AG09319 (cell line): ENCODE measurements around the gene RPL12.

Source experiments
- DNase-seq: peaks from one replicate; pipeline ENCODE4 v3.0.0-alpha.2; 2010; ENCODE audit warnings: low read depth; ENCODE audit errors: extremely low read depth
- TF ChIP-seq, protein P1 (sequence below): IDR thresholded peaks from 2 replicates; pipeline ENCODE4 v1.5.1; 2011; ENCODE audit warnings: low read depth, mild to moderate bottlenecking, inconsistent platforms, low read length, moderate library complexity

Gene RPL12

DNA sequence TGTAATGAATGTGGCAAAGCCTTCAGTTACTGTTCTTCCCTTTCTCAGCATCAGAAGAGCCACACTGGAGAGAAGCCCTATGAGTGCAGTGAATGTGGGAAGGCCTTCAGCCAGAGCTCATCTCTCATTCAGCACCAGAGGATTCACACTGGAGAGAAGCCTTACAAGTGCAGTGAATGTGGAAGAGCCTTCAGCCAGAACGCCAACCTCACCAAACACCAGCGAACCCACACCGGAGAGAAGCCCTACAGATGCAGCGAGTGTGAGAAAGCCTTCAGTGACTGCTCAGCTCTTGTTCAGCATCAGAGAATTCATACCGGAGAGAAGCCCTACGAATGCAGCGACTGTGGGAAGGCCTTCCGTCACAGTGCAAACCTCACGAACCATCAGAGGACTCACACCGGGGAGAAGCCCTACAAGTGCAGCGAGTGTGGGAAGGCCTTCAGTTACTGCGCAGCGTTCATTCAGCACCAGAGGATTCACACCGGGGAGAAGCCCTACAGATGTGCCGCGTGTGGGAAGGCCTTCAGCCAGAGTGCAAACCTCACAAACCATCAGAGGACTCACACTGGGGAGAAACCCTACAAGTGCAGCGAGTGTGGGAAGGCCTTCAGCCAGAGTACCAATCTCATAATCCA, 6.8 kb downstream of the RPL12 start:
- DNase-seq = no peak
- TF ChIP-seq, protein P1, sequence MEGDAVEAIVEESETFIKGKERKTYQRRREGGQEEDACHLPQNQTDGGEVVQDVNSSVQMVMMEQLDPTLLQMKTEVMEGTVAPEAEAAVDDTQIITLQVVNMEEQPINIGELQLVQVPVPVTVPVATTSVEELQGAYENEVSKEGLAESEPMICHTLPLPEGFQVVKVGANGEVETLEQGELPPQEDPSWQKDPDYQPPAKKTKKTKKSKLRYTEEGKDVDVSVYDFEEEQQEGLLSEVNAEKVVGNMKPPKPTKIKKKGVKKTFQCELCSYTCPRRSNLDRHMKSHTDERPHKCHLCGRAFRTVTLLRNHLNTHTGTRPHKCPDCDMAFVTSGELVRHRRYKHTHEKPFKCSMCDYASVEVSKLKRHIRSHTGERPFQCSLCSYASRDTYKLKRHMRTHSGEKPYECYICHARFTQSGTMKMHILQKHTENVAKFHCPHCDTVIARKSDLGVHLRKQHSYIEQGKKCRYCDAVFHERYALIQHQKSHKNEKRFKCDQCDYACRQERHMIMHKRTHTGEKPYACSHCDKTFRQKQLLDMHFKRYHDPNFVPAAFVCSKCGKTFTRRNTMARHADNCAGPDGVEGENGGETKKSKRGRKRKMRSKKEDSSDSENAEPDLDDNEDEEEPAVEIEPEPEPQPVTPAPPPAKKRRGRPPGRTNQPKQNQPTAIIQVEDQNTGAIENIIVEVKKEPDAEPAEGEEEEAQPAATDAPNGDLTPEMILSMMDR = no peak

DNA sequence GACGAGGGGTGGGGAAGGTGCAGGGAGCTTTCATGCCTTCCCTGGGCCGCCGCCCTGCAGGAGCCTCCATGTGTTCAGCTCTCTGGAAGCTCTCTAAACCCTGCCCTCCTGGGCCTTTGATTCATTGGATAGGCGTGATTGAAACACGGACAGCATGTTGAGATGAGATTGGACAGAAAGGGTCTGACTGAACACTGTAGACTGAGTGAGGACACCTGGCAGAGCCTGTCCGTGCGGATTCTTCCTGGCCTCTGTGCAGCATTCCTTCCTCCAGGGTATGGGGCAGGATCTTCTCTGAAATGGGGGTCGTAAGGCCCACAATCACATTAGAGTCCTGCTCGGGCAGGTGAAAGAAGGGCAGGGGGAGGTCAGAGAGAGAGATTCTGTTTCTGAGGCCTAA, 12.8 kb downstream of the RPL12 start:
- DNase-seq = no peak
- TF ChIP-seq, protein P1 = no peak

GRCh38 chr9:127437497-127438264, 13.5 kb downstream of the RPL12 start:
- no peak for DNase-seq
- TF ChIP-seq, protein P1 = no peak

DNA sequence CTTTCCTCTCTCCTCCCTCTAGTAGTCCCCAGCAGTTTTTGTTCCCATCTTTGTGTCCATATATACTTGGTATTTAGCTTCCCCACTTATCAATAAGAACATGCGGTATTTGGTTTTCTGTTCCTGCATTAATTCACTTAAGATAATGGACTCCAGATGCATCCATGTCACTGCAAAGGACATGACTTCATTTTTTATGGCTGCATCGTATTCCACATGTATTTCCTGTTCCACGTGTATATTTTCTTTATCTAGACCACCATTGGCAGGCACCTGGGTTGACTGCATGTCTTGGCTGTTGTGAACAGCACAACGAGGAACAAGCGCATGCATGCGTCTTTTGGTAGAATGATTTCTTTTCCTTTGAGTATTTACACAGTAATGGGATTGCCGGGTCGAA, 20.8 kb downstream of the RPL12 start:
- TF ChIP-seq, protein P1 = no peak
- DNase-seq = no peak

DNA sequence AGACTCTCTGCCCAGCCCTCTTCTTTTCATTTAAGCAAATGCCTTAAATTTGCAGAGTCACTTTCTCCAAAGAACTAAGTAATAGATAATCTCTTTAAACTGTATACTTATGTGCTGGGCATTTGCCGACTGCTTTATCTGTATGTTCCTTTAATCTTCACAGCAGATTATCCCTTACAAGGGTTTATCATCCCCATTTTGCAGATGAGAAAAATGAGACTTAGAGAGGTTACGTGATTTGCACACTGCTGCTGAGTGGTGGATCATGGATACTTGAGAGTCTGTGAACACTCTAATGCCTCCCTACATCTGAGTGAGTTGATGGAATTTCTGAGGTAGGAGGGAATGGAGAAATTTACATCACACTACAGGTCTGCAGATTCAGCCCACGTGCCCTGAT, 22.9 kb downstream of the RPL12 start:
- TF ChIP-seq, protein P1 = no peak
- DNase-seq = no peak

- TF ChIP-seq, protein P1 = no peak
- no peak for DNase-seq
These were observed 24.4 kb downstream of the RPL12 start for GRCh38 chr9:127426756-127427155.

- DNase-seq = no peak
- TF ChIP-seq, protein P1 = no peak
These were observed 26.6 kb downstream of the RPL12 start for GRCh38 chr9:127424676-127424999.
